ENCODE data around the gene NINJ2.
A peak's percentile ranks its signal among the peaks of the same experiment; 100 is the strongest.
"Not testable (repeated sequence)": the region's sequence is repeated elsewhere in the genome, so short reads cannot be mapped to it uniquely, and the experiment has no call there.

NINJ2 gene

DNA sequence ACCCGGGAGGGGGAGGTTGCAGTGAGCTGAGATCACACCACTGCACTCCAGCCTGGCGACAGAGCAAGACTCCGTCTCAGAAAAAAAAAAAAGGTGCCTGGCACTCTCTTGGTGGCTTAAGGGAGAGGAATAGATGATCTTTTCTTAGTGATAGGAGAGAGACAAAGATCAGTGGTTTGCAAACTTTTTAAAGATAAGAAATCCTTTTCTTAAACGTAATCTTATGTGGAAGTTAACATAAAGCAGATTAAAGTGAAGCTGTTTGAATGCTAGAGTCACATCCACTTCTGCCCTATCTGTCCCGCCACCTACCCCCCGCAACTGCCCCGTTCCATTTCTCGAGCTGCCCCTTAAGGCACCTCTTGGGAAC, 6.3 kb upstream of the NINJ2 start:
- DNase-seq = no peak

DNA sequence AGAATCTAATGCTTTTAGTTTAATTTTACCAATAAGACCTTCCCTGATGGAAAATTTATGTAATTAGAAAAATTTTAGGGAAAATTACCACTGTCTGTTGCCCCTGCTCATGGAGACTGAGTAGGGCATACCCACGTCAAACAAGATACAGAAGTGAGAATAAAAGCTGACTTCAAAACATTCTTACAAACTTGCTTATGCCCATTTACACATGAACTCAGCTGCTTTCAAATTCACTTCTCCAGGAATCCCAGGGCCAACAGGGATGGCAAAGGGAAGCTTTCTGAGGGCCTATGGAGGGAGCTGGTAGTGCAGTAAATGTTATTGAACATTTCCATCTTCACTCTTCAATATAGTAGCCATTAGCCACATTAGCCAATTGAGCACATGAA, 4.8 kb upstream of the NINJ2 start:
- DNase-seq = no peak

DNA sequence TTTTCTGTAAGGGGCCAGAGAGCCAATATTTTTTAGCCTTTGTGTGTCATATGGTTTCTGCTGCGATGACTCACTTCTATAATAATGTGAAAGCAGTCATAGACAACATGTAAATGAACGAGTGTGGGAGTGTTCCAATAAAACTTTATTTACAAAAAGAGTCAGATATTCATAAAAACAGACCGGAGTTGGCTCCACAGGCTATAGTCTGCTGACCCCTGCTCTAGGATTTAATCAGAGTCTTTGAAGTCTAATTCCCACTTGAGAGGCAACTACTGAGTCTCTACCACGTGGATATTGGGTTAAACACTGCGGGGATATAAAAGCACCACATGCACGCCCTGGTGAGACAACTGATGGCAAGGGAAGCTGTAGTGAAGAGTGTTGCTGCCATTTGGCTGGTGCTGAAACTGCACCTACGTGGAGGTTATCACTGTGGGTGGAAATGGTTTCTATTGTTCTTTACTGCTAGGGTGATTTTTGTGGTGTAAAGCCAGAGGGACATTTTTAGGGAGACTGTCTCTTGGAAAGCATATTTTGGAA, 3.6 kb upstream of the NINJ2 start:
- DNase-seq = no peak

DNA sequence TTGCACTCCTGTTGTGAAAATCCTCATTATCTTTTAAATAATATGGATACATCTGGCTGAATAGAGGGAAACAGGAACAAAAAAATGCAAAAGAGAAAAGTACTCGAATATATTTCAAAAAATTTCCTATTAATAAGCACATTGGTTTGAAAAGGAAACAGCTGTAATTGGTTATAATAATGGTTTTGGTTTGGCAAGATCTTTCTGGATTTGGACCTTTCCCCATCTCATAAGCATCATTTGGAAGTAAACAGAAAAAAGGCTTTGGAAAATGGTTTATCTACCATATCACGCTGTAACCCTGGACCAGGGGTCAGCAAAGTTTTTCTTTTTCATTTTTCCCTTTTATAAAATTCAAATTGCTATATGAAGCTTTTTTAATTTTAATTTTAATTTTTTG, 2.8 kb upstream of the NINJ2 start:
- no peak for DNase-seq

DNA sequence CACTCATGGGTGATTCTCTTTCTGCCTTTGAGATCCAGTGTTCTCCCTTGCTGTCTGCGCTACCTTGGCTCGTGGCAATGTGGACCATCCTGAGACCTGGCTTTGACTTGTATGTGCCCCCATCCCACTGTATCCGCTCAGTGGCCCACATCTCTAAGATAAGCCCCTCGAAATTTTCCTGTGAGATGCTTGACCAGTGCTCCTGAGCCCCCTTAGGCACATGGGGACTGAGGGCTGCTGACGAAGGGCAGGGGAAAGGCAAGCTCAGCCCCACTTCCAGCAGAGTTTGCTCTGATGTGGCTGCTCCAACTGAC, 1.5 kb upstream of the NINJ2 start:
- no peak for DNase-seq

DNA sequence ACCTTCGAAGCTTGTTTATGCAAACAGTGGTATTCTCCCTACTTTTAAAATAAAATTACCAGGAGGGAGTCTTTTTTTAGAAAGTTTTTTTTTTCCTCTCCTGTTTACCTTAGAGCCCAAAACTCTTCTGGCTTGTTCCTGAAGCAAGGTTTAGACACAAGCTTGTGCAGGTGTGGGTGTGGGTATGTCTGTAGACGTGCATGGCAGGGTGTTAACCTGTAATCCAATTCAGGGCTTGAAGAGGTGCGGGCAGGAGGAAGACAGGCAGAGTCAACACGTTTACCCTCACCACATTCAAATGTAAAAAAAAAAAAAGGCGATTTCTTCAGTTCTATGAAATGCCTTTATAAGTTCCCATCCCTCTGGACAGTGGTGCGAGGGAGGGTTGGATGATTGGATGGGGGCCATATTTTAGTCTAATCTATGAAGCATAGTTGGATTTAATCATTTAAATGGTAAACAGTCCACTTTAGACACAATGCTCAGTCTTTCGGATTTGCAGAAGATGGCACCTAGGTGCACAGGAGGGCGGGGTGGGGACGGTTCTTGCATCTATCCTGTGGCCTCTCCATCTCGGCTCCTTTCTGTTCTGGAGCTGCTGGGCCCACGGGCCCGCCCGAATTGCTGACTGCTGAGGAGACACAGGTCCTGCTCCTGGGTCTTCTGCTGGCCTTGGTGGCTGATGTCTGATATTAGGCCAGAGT, 982 bp upstream of the NINJ2 start:
- DNase-seq = no peak

DNA sequence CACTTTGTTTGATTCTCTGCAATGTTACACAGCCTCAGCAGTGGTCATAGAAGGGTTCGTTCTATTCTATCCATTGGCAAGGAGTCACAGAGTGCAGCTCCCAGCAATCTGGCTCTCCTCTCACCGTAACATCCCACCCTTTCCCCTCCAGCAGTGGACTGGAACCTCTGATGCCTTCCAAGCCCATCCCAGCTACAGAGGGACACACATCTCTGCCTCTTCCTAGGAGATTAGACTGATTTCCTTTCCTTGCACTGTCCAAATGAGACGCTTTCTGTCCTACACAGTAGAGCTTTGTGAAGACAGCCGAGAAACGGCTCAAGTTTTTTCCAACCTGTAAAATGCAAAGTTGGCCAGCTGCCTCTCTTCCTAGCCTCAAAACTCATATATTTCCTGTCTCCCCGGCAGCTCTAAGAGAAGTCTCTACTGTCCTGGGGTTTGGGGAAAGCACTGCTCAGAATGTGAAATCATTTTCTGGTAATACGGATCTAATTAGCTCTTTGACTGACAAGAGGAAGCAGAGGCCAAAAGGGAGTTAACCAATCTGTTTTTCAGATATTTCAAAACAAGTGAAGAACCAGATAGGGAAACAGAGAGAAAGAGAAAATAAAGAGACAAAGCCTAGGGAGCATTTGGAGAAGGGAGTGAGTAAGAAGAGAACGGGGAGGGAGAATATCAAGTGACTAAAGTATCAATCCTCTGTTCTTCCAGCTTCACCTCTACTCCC, 516 bp downstream of the NINJ2 start:
- no peak for DNase-seq

DNA sequence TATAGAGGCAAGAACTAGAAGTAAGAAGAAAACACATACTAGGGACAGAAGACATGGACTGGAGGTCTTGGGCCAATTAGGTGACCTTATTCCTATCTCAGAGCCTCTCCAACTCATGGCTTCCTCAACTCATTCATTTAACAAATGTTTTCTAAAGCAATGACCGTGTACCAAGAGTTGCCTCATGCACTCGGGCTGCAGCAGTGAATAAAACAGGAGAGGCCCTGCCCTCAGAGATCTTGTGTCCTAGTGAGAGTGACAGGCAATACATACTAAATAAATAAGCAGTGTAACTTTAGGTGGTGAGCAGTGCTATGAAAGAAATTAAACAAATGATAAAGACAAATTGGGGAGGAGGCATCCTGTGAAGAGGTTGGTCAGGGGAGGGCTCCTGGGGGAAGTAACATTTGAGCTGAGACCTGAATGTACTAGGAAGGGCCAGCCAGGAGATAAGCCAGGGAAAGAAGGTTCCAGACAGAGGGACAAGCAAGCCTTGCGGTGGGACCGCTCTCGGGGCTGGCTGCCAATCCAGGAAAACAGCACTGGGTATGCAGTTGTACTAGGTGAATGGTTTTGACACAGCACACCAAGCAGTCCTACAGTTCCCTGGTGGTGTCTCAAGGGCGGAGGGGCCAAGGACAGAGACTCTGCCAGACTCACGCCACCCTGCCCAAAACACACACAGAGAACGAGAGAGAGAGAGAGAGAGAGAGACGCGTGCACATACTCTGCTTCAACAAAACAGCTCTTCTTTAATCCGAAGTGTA, 1.3 kb downstream of the NINJ2 start:
- no peak for DNase-seq

DNA sequence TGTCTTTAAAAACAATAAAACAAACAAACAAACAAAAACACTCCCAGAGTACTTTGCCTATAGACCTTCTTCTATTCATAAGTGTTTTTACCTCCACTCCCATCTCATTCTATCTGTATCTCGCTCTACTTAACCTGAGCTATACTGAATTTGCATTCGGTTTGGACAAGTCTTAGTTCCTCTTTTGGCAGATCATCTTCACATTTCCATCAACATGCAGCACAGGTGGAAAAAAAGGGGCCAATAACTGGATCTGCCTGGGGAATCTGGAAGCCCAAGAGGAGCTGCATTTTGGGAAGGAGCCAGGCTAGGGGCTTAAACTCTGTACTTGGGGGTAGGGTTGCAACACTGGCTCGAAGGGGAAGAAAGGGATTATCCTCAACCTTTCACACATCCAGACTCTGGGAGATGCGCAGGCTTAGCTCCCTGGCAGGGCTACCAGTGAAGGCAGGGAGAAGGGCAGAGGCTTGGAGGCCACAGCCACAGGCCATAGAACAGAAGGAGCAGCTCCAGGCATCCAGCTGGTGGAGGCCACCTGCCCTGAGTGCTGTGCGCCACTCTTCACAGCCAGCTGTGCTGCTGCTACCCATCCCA, 4.1 kb downstream of the NINJ2 start:
- DNase-seq = peak in 1 of 2 experiments; percentile 58

DNA sequence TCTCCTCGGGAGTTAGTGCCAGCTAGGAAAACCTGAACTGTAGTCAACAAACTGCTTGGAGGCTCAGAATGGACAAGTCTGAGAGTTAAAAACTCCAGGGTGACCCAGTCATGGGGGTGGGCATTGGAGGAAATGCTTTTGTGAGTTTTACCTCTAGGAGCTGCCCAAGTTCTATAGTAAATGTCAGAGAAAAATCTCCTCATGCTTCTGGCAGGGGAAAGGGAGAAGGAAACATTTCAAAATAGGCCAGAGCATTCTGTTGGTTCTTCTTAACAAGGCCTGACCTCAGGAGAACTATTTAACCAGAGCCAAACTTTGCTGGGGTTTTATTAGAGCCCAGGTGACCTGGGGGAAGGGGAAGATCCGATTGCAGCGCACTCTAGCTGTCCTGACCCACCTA, 12.3 kb downstream of the NINJ2 start:
- no peak for DNase-seq

DNA sequence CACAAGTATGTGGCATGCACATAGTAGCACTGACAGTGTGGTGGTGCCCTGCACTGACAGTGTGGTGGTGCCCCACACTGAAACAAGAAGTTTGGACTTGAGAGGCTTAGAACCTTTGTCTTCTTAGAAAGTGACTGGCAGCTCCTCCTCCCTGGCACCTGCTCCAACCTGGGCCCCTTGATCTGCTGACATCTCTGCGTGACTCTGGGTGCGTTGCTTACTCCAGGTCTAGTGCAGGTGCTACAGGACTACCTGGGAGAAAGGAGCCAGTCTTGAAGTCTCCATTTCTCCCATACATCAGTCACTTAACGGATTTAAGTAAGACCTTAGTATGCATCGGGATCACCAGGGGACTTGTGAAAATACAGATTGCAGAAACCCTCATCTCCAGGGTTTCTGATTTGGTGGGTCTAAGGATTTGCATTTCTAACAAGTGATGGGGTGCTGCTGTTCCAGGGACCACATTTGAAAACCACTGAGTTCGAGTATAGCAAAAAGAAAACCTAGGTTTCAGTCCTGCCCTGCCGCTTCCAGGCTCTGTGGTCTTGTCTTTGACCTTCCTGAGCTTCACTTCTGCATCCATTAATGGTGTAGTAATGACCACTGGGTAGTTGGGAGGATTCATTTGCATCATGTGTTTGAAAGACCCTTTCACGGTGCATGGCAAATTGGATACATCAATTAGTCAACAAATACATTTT, 15.7 kb downstream of the NINJ2 start:
- no peak for DNase-seq

DNA sequence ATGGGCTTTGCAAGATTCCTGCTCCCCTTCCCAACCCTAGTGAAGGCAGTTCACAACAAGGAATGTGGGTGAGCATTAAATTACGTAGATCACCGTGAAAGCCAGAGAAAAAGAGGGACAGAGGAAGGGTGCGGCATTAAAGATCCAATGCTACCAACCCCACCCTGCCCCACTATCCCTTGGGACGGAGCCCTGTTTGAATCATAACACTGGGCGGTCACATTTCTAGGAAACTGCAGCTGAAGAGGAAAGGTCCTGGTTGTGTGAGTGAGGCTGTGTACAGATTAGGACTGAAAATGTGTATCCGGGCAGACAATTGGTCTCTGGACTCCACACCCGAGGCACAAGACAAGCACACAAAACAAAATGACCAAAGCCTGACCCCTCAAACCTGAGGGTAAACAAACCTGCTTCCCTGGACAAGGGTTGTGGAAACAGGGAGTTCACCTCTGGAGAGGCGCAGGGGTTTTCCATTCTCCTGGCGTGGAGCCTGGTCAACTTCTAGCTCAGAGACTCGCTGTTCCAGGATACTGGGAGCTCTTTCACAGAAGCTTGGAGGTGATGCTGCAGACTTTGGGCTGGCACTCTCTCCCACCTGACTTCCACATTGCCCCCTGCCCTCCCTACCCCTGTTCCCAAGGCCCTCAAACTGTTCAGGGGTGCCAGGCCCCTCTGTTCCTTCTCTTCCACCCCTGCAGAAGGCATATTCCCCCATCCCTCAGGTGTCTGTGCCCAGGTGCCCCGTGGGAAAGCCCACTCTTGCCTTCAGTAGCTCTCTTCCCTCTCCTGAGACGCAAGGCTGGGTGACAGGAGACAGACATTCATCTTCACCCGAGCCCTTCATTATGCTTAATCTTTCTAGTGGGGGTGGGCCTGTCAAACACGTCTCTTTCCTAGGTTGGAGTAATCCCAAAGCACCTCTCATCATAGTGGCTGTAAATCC, 16.5 kb downstream of the NINJ2 start:
- DNase-seq = no peak

DNA sequence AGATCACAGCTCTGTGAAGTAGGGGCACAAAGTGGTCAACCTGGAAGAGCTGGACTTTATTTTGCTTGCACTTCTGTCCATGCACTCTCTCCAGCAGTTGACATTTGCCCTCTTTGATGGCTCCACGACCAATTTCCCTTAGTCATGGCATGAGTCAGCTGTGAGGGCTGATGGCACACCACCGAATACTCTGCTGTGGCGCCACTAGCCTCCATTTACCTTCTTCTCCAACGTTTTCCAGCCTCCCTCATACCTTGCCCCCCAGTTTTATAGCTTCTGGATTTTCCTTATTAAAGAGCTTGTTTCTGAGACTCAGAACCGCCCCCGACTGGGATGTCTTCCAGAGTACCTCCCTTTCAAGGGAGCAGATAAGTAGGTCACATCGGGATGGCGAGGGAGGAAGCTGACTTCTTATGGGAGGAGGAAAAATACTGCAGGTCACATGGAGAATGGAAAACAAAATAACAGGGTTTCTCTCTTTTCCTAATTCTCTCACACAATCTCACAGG, 17.6 kb downstream of the NINJ2 start:
- DNase-seq = no peak

DNA sequence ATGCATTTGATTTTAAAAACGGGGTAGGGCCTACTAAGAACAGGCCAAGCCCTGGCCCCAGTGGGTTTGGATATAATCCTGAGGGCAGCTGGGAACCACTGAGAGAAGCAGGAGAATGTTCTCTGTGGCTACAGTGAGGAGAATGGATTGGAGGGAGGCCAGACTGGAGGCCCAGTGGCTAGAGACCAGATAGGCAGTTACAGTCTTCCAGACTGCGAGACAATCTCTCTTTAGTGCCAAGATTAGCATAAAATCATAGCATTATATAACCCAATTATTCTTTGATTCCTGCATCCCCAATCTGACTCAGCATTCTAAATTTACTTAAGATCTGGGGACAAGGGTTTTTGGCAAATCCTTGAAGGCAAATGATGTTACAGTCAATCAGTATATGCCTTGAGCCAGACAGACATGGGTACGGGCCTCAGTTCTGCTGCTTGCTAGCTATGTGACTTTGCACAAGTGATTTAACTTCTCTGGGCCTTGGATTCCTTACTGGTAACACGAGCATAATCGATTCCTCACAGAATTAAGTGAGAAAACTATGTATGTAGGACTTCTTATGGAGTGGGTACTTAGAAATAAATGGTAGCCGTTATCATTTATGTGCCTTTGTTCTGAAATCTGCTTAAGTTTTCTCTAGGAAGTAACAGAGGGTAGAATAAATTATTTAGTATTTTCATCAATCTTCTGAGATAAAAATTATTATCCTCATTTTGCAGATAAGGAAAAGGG, 18.3 kb downstream of the NINJ2 start:
- no peak for DNase-seq

DNA sequence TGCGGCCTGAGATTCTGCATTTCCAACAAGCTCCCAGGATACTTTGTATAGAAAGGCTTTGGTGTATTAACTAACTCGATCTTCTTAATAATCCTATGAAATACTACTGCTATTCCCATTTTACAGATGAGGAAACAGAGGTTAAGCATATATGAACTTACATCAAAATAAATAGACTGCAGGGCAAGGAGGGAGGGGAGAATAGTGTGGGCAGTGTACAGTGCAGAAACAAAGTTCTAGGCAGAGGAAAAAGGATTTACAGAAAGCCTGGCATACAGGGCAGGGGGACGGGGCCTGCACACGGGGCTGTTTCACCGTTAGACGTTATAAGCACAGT, 19.0 kb downstream of the NINJ2 start:
- DNase-seq = no peak

DNA sequence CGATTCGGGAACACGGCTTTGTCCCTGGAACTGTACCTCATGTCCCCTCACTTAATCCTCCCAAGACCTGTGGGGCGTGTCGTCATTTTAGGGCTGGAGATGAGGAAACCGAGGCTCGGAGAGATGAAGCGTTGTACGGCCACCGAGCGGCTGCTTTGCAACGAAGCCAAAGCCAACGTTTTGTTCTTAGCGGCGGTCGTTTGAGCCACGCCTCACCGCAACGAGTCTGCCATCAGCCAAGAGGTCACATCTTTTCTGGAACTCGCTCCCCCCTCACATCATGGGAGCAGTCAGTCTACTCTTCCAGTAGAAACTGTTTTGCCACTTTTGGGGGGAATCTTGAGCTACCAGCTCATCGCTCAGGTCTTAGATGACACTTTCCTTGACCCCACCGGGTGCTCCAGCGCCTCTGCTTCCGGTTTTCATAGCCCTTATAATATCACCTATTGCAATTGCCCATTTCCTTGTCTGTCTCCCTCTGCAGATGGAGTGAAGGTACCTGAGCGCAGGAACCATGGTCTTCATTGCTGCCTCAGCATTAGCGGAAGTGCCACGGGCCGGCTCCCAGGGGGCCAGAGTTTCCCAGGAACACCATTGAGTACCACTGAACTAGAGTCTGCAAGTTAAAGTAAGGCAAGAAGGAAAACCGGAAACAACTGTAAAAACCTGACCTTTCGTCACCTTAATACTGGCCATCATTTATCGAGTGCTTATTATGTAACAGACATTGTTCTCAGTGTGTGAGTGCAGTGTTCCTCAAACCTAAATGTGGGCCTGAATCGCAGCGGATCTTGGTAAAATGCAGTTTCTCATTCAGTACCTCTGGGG, 19.6 kb downstream of the NINJ2 start:
- no peak for DNase-seq

DNA sequence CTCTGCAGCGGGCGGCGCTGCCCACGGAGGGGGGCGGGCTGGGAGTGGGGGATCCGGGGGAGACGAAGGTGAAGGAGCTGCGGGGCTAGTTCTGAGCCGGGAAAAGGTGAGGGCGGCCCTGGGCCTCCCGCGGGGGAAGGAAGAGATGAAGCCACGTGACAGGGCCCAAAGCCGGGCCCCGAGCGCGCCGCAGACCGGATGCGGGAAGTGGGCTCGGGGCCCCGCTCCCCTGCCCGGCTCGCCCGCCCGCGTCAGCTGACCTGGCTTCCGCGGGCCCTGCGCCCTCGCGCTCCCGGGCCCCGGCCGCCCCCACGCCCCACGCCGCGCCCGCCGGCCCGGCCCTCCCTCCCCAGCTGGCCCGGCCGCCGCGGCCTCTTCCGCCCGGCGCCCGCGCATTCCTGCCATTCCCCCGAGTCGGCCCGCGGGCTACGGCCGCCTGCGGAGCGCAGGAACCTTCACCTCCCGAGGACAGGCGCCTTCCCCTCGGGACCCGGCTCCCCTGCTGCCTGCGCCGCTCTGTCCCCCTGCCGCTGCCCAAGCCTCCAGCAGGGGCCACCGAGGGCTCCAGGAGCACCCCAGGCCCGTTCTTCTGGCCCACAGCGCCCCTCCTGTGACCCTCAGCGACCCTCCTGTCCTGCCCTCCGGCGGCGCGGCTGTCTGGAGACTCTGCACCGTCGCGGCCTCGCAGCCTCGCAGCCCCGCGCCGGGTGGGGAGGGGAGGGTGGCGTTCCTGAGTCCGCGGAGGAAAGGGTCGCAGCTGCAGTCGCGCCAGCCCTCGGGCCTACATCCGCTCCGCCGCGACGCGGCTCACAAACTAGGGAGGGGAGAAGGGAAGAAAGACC, 20.4 kb downstream of the NINJ2 start:
- DNase-seq = peak; percentile 45 to 78

DNA sequence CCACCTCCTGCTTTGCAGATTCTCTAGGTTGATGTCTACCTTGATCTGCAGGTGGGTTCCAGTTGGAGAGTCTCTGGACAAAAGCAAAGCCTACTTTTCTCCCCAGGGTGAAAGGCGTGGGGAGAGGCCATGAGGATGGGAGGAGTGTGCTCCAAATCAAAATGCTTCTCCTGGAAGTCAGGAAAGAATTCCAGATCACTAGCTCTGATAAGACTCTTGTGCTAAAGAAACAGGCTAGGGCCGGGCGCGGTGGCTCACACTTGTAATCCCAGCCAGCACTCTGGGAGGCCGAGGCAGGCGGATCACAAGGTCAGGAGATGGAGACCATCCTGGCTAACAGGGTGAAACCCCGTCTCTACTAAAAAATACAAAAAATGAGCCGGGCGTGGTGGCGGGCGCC, 21.9 kb downstream of the NINJ2 start:
- DNase-seq = not testable (repeated sequence)

DNA sequence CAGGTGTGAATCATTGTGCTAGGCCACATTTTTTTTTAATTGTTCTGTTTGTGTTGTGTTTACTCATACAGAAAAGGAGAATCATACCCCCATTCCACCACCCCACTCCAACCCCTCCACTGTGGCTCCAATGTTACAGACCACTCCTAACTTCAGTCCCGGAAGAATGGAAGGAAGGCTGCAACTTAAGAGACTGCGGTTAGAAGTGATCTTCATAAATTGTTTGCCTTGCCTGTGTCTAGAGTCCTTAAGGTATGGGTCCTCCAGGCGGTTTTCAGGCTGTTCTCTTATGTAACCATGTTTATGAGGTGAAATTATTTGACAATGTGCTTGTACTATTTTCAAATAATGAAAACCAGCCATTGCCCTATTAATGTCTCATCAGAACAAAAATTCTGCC, 22.5 kb downstream of the NINJ2 start:
- no peak for DNase-seq

Data from NCI-H526 (cell line).